ENCODE results near the gene FAM184B. TPM values are rescaled to one million over a fixed set of nuclear protein-coding genes. Genes with fewer than 3 reads are reported as not detected.
"Not testable (repeated sequence)": the region's sequence is repeated elsewhere in the genome, so short reads cannot be mapped to it uniquely, and the experiment has no call there.

FAM184B gene
- polyA plus RNA-seq, 3 donors, result 0.50 to 0.84 (median 0.77) TPM

GRCh38 chr4:17719106-17719505 lies 62.3 kb downstream of the FAM184B start:
- no peak for DNase-seq

- DNase-seq, result no peak
Measured at GRCh38 chr4:17718471-17718870, 63.0 kb downstream of the FAM184B start.

- no peak for DNase-seq
Measured at GRCh38 chr4:17717301-17717700, 64.1 kb downstream of the FAM184B start.

- no peak for DNase-seq
Measured at GRCh38 chr4:17715511-17715910, 65.9 kb downstream of the FAM184B start.

- no peak for DNase-seq
Measured at GRCh38 chr4:17713779-17714178, 67.6 kb downstream of the FAM184B start.

GRCh38 chr4:17712166-17712565 lies 69.3 kb downstream of the FAM184B start:
- no peak for DNase-seq

- not testable (repeated sequence) for DNase-seq
Measured at GRCh38 chr4:17711206-17711605, 70.2 kb downstream of the FAM184B start.

- no peak for DNase-seq
Measured at GRCh38 chr4:17709763-17710068, 71.7 kb downstream of the FAM184B start.

GRCh38 chr4:17708992-17709762 lies 72.2 kb downstream of the FAM184B start:
- DNase-seq, result no peak

- no peak for DNase-seq
Measured at GRCh38 chr4:17707671-17708070, 73.8 kb downstream of the FAM184B start.

- no peak for DNase-seq
Measured at GRCh38 chr4:17705107-17705506, 76.3 kb downstream of the FAM184B start.

- DNase-seq, result no peak
Measured at GRCh38 chr4:17704020-17704650, 77.3 kb downstream of the FAM184B start.

GRCh38 chr4:17702641-17703040 lies 78.8 kb downstream of the FAM184B start:
- DNase-seq, result no peak

GRCh38 chr4:17701882-17702281 lies 79.5 kb downstream of the FAM184B start:
- no peak for DNase-seq

- no peak for DNase-seq
Measured at GRCh38 chr4:17701138-17701839, 80.1 kb downstream of the FAM184B start.

- DNase-seq, result no peak
Measured at GRCh38 chr4:17699380-17699779, 82.0 kb downstream of the FAM184B start.

GRCh38 chr4:17698116-17698515 lies 83.3 kb downstream of the FAM184B start:
- no peak for DNase-seq

GRCh38 chr4:17695341-17695740 lies 86.1 kb downstream of the FAM184B start:
- DNase-seq, result no peak

GRCh38 chr4:17694552-17694951 lies 86.9 kb downstream of the FAM184B start:
- DNase-seq, result no peak

GRCh38 chr4:17690898-17691297 lies 90.5 kb downstream of the FAM184B start:
- DNase-seq, result no peak

GRCh38 chr4:17690135-17690534 lies 91.3 kb downstream of the FAM184B start:
- DNase-seq, result no peak

GRCh38 chr4:17688011-17688441 lies 93.4 kb downstream of the FAM184B start:
- DNase-seq, result no peak

- DNase-seq, result no peak
Measured at GRCh38 chr4:17687237-17687857, 94.1 kb downstream of the FAM184B start.
